NCI-H510A treated with DMSO at 0.1 percent for 48 hours (cell line): ENCODE results near the gene KRI1.
A peak's percentile ranks its signal among the peaks of the same experiment; 100 is the strongest.

Source experiments
- DNase-seq: peaks from one replicate; lab custom pipeline; 2025; lab: John Stamatoyannopoulos, UW

KRI1 gene

DNA sequence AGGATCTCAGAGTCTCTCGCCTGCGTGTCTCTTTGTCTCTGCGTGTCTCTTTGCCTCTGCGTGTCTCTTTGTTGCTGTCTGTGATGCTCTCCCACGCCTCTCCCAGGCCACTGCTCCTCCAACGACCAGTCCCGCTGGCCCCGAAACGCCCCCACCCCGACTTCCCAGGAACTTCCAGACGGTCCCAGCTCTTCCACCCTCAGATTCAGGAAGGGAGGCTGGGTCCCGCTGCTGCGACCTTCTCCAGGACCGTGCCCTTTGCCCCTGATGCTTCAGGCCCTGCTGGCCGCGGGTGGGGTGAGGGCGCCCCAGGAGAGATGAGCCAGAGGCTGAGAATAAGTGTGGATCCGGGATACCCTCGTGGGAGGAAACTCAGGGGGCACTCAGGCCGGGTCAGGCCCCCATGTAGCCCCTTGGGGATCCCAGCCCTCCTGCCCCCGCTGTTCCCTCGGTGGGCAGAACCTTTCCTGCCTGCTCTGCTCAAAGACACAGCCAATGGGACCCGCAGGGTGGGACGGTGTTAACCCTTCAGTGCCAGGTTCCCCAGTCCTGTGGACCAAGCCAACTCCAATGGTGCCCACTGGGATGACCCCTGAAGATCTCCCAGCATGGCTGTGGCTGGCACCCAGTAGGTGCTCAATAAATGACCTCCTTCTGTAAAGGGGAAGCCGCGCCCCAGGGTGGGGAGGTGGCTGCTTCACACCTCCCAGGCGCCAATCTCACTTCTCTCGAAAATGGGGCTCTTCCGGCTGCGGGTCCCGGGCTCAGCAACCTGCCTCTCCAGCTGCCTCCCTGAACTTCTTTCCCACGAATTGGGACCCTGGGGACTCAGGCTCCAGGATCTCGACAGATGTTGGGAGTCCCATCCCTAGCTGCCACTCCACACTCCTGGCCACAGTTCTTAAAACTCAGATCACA, 47.1 kb downstream of the KRI1 start:
- DNase-seq: no peak

DNA sequence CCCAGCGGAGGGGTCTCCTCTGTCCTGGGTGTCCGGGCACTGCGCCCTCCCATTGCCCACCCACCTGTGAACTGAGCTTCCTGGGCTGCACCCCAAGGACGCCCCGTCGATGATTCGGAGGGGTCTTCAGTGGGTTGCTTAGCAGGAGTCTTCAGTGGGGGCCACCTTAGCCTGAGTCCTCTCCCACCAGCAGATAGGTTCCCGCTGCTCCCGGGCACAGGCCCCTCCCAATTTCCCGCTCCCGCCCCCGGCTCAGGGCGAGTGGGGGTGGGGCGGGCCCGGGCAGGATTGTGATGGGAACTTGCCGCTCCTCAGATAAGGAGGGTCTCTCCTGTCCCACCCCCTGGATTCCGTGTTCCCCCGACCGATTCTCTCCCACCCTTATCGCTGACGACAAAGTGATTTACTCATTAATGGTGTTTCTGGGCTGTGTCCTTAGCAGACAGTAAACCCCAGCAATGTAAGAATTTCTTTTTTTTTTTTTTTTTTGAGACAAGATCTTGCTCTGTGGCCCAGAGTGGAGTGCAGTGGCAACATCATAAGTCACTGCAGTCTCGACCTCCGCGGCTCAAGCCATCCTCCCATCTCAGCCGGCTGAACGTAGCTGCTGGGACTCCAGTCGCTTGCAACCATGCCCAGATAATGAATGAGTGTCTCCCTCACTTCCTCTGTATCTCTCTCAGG, 47.9 kb downstream of the KRI1 start:
- peak; percentile 31 for DNase-seq

DNA sequence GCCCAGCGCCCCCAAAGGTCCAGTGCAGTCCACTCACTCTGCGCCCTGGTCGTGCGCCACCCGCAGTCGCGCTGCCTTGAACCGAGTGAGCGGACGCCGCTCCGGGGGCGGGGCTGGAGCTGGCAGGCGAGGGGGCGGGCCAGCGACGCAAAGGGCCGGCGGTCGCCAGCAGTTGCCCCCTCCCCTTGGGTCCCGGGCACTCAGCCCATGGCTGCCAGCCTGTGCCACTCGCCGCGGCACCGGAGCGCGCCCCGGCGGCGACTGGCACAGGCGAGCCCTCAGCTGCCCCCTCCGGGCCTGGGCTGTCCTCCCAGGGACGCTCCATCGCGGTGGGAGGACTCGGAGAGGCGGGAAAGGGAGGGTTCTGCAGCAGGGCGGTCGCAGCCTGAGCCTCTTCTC, 48.5 kb downstream of the KRI1 start, which contains the start of gene S1PR5:
Gene S1PR5 (minus strand): TSS at position 87 of the 399 bp plus-strand sequence. CDS start 2,436 bp downstream, outside the sequence.
- peak; percentile 52 for DNase-seq

DNA sequence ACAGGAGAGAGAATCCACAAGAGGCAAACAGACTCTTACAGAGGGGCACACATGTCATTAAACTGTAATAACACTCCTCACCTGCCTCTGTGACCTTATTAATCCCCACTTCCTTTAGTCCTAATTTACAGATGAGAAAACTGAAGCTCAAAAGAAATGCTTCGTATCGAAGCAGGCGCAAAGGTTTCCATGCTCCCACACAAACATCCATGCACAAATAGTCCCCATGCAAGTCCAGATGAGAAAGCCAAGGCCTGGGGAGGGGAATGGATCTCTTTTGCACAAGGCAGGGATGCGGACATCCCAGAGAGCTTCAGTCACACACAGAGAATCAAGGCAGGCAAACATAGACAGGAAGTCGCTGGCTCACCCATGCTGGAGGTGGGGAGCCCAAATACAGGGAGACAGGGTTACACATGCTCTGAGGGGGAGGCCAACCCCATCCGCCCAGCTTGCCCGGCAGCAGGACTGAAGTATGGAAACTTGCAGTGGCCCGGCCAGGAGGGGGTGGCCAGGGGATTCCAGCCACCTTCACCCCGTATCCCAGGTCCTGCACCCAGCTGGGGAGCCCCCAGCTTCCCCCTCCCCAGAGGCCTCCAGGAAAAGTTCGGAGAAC, 49.0 kb downstream of the KRI1 start:
- peak; percentile 27 for DNase-seq

DNA sequence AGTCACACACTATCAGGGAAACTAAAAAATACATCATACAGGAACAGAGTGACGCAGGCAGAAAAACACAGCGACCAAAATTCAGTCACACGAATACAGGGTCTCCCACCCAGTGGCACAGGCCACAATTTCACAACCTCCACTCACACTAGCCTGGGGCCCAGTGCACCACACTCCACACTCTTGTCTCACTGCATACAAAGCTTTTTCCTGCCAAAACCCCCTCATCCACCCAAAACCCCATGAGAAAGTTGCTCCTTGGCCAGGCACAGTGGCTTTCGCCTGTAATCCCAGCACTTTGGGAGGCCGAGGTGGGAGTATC, 49.8 kb downstream of the KRI1 start:
- no peak for DNase-seq

DNA sequence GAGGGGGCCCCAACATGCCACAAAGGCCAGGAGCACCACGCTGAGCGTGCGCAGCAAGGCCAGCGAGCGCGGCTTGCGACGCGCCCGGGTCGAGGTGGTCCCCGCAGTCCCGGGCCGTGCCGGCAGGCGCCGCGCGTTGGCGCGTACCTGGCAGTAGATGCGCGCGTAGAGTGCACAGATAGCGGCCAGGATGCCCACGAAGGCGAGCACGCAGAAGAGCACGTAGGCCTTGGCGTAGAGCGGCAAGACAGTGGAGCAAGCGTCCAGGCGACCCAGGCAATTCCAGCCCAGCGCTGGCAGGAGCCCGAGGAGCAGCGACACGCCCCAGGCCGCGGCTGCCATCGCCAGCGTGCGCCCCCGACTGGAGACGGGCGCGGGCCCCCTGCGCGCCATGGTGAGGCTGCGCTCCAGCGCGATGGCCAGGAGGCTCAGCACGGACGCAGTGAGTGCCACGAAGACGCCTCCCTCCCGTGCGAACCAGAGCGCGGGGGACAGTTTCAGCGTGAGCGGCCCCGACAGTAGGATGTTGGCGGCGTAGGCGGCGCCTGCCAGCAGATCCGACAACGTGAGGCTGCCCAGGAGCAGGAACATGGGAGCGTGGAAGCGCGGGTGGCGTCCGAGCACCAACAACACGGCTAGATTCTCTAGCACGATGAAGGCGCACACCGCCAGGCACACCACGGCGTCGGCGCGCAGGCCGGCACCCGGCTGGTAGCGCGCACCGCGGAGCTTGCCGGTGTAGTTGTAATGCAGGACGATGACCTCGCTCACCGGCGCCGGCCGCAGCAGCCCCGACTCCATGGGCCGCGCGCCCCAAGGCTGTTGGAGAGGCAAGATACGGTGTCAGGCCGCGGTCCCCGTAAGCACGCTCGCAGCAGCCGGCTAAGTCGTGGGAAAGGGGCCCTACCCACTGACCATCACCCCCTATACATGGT, 51.3 kb downstream of the KRI1 start:
- DNase-seq: no peak

DNA sequence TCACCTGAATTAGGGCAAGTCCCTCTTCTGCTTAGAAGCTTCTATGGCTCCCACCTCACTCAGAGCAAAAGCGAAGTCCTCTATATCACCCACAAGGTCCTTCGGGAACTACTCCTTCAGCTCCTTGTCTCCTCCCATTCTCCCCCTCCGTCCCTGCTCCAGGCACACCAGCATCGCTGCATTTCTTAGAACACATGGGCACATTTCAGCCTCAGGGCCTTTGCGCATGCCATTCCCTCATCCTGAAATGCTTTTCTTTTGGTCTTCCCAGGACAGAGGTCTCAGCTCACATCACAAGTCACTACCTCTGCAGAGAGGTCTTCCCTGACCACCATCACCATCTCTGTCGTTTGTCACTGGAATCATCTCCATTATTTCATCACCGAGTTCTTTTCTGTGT, 52.6 kb downstream of the KRI1 start:
- no peak for DNase-seq

DNA sequence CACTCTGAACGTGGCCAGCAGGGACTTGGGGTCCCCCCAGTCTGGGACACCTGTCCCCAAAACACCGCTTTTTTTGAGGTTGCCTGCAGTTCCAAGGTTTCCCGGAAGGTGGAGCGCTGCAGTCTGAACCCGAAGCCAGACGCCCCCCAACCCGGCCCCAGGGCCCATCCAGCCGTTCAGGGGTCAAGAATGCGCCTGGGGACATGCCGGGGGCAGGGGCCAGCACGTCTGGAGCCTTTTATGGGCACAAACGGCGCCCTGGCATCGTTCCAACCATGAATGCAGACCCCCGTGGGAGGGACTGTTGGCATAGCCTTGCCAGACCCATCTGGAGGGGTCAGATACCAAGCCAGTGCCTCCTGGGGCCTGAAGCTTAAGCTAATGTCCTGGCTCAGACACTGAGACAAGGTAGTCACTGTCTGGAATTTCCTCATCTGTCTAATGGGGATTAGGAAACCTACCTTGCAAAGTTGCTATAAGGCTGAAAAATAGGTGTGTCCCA, 55.5 kb downstream of the KRI1 start:
- no peak for DNase-seq

DNA sequence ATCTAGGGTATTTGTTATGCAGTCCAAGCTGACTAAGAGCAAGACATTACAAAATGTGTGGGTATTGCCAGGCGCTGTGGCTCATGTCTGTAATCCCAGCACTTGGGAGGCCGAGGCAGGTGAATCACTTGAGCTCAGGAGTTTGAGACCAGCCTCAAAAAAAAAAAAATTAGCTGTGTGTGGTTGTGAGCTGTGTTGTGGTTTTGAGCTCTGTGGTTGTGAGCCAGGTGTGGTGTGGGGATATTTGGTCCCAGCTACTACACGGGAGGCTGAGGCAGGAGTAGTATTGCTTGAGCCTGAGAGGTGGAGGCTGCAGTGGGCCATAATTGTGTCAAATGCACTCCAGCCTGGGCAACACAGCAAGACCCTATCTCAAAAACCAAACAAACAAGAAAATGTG, 57.1 kb downstream of the KRI1 start:
- no peak for DNase-seq

DNA sequence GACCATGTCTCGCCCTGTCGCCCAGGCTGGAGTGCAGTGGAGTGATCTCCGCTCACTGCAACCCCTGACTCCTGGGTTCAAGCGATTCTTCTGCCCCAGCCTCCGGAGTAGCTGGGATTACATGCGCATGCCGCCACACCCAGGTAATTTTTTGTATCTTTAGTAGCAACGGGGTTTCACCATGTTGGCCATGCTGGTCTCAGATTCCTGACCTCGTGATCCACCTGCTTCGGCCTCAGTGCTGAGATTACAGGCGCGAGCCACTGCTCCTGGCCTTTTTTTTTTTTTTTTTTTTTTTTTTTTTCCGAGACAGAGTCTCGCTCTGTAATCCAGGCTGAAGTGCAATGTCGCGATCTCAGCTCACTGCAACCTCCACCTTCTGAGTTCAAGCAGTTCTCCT, 57.8 kb downstream of the KRI1 start:
- DNase-seq: no peak

DNA sequence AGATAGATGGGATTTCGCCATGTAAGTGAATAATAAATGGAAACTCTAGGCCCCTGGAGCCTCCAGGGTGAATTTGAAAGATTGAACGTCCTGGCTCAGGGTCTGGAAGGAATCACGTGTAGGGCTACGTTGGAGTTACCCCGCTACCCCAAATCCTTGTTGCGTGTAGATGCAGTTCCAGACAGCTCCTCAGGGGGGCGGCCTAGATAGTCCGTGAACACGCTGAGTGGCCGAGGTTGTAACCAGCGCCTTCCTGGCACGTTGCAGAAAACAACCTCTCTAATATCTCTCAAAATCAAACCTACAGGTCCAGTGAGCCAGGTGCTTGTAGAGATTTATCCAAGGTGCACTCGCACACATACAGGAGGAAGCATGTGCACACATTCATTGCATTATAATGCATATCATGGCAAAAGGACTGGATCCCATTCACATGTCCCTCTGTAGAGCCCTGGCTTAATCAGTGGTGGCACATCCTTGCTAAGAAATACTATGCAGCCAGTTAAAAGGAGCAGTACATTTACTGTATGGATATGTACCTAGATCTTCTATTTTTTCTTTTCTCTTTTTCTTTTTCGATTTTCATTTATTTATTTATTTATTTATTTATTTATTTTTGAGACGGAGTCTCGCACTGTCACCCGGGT, 60.1 kb downstream of the KRI1 start:
- DNase-seq: peak; percentile 26
